ENCODE measurements around the gene SLC6A17.

DNA sequence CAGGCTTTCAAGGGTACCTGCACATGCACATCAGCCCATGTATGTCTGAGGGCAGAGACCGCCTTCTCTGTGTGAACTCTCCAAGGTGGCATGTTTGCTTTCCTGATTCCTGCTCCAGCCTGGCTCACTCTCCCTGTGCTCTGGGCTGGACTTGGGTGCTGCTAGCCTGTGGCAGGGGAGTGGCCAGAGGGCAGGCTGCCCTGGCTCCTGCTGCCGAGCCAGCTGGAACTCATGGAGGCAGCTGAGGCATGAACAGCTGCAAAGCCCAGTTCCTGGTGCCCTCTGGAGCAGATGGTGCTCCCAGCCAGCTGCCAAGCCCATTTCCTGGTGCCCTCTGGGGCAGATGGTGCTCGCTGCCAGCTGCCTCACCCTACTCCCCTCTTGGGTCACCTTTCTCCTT, 30.5 kb upstream of the SLC6A17 start:
- TF ChIP-seq POLR2A (IDR thresholded peaks at IDR 0.05; ENCODE audit: low read depth, low read length) (no peak), EZH2 (IDR thresholded peaks at IDR 0.05; ENCODE audit: borderline replicate concordance, low read depth, low read length, severe bottlenecking) (no peak)
